Spinal cord (tissue), 10 donors: ENCODE results near the gene EDEM2. TPM values are rescaled to one million over a fixed set of nuclear protein-coding genes. Genes with fewer than 3 reads are reported as not detected.
A peak's percentile ranks its signal among the peaks of the same experiment; 100 is the strongest.
"Not testable (repeated sequence)": the region's sequence is repeated elsewhere in the genome, so short reads cannot be mapped to it uniquely, and the experiment has no call there.

Experiments used
- DNase-seq, 6 donors: peaks; one replicate each; pipeline versions ENCODE4 v3.0.0 to v3.0.0-alpha.2; 2013 to 2015; ENCODE audit warnings: low spot score in 6 of 6, low read depth in 4 of 6
- H3K27ac ChIP-seq: one replicate; pipeline ENCODE4 v1.5.1; 2013; ENCODE audit warnings: low read depth, low read length, control low read depth
- H3K27me3 ChIP-seq: one replicate; pipeline ENCODE4 v1.6.1; 2013; ENCODE audit warnings: low read length; ENCODE audit not compliant: control insufficient read depth, insufficient read depth
- H3K36me3 ChIP-seq: one replicate; pipeline ENCODE4 v1.6.1; 2013; ENCODE audit warnings: low read length; ENCODE audit not compliant: control insufficient read depth, insufficient read depth
- H3K4me1 ChIP-seq: one replicate; pipeline ENCODE4 v1.6.1; 2013; ENCODE audit warnings: low read length; ENCODE audit not compliant: control insufficient read depth, insufficient read depth
- H3K4me3 ChIP-seq: one replicate; pipeline ENCODE4 v1.5.1; 2013; ENCODE audit warnings: low read depth, low read length, control low read depth
- H3K9me3 ChIP-seq: one replicate; pipeline ENCODE4 v1.6.1; 2013; ENCODE audit warnings: low read length; ENCODE audit not compliant: control insufficient read depth, insufficient read depth
- WGBS: methylation state at CpG from one replicate; pipeline ENCODE4 v1.1.5; 2013; ENCODE audit warnings: missing lambda C conversion rate; ENCODE audit not compliant: insufficient coverage; 5-methylcytosine and 5-hydroxymethylcytosine counted together
- polyA plus RNA-seq, 2 donors: library from polyadenylated mRNA; unstranded; fragments of 120-200 nt; gene quantifications; one replicate each; pipeline ENCODE4 v1.2.1, GENCODE V29; 2013; ENCODE audit not compliant: insufficient read length in 2 of 2
- total RNA-seq, 2 donors: library from RNA; depleted of rRNA in 1 of 2; stranded (reverse); fragments of 120-200 nt in 1 of 2; fragments of >200 nt in 1 of 2; gene quantifications; one replicate each; pipeline versions ENCODE4 v1.2.3 to v1.2.4, GENCODE V29; 2013 to 2014
- donor health status: healthy.

The EDEM2 gene
- total and polyA plus RNA-seq, 4 donors: 11.6 to 17.4 (median 15.3) TPM

DNA sequence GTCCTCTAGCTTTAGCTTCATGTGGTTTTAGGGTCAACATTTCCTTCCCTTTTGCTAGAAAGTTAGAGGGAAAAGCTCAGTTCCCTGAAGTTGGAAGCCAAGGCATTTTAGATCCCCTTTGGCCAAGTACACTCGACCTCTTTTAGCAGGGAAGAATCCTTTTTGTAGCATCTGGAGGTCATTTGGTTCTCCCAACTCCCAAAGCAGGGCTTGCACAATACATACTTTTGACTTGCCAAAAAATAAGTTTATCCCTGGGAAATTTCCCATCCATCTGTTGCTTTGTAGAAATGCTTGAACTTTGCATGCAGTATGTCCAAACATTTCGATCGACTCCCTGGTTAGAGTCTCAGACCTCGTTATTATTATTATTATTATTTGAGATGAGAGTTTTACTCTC is 4.6 kb upstream of the EDEM2 start:
- DNase-seq: no peak

GRCh38 chr20:35150846-35151579 is 3.9 kb upstream of the EDEM2 start:
- Histone ChIP-seq H3K27ac (no peak overlapping the region), H3K4me3 (no peak overlapping the region), H3K4me1 (peaks cover 8% of the 10 kb centered on the region), H3K27me3 (no peaks in the 10 kb centered on the region), H3K9me3 (no peaks in the 10 kb centered on the region), H3K36me3 (no peaks in the 10 kb centered on the region)
- no peak for DNase-seq
- WGBS: no CpG with 5 or more reads among the region's 6 CpGs

More for the DNA sequence above, 4.6 kb upstream of the EDEM2 start:
- H3K4me3 ChIP-seq: no peak overlapping the region
- H3K27me3 ChIP-seq: no peaks in the 10 kb centered on the region
- WGBS: 50% methylated on average over 1 of the region's 4 CpGs
- H3K4me1 ChIP-seq: peaks cover 2% of the 10 kb centered on the region
- no peaks in the 10 kb centered on the region for H3K36me3 ChIP-seq
- H3K27ac ChIP-seq: no peak overlapping the region
- no peaks in the 10 kb centered on the region for H3K9me3 ChIP-seq

GRCh38 chr20:35147575-35148071 is 487 bp upstream of the EDEM2 start:
- WGBS: 0% methylated on average over 5 of the region's 19 CpGs
- H3K27ac ChIP-seq: peak overlapping the region; percentile 47
- not testable (repeated sequence) for DNase-seq, H3K4me1 ChIP-seq, H3K36me3 ChIP-seq, H3K27me3 ChIP-seq, H3K9me3 ChIP-seq
- H3K4me3 ChIP-seq: peak overlapping the region; percentile 68

- DNase-seq: peak in 2 of 6 donors; percentile 11 to 14
- H3K9me3 ChIP-seq: no peaks in the 10 kb centered on the region
- H3K36me3 ChIP-seq: peaks cover 6% of the 10 kb centered on the region
- no peaks in the 10 kb centered on the region for H3K27me3 ChIP-seq
- peak overlapping the region; percentile 68 for H3K4me3 ChIP-seq
- WGBS: 0% methylated on average over 17 of the region's 23 CpGs
- peaks cover 8% of the 10 kb centered on the region for H3K4me1 ChIP-seq
- H3K27ac ChIP-seq: no peak overlapping the region
Observed at GRCh38 chr20:35146299-35146919, 727 bp downstream of the EDEM2 start.

GRCh38 chr20:35145141-35145564 is 2.0 kb downstream of the EDEM2 start:
- whole genome bisulfite sequencing: 75% methylated on average over 1 of the region's 2 CpGs

DNA sequence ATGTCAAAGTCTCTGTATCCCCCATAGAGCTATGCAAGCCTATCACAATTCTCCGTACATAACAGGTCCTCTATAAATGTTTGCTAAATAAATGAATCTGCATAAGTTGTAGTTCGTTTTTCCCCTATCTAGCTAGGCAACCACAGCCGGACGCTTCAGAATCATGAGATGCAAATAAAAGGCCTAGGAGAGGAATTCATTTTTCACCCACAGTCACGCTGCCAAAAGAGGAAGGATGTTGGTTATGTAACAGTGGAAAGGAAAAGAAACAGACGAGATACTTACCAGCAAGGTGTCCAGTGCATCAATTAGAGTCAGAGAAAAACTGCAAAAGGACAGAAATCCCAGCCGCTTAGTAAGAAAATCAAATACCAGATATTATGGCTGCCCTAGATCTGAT is 2.4 kb downstream of the EDEM2 start:
- 60% methylated on average over 1 of the region's 7 CpGs for WGBS
- Histone ChIP-seq H3K27me3 (no peaks in the 10 kb centered on the region), H3K4me3 (no peak overlapping the region), H3K4me1 (peaks cover 8% of the 10 kb centered on the region), H3K27ac (no peak overlapping the region), H3K9me3 (no peaks in the 10 kb centered on the region), H3K36me3 (peaks cover 11% of the 10 kb centered on the region)
- DNase-seq: no peak

More at GRCh38 chr20:35145141-35145564, 2.0 kb downstream of the EDEM2 start:
- Histone ChIP-seq H3K4me3 (no peak overlapping the region), H3K27me3 (no peaks in the 10 kb centered on the region), H3K27ac (no peak overlapping the region), H3K4me1 (peaks cover 8% of the 10 kb centered on the region), H3K36me3 (peaks cover 11% of the 10 kb centered on the region), H3K9me3 (no peaks in the 10 kb centered on the region)
- DNase-seq: peak in 4 of 6 donors; percentile 30 to 81 (median 66)

- Histone ChIP-seq H3K9me3 (no peaks in the 10 kb centered on the region), H3K27ac (no peak overlapping the region), H3K27me3 (no peaks in the 10 kb centered on the region), H3K36me3 (peaks cover 47% of the 10 kb centered on the region), H3K4me1 (no peaks in the 10 kb centered on the region), H3K4me3 (no peak overlapping the region)
- WGBS: 84% methylated on average over 6 of the region's 11 CpGs
- no peak for DNase-seq
Observed at GRCh38 chr20:35135867-35136586, 11.1 kb downstream of the EDEM2 start.

DNA sequence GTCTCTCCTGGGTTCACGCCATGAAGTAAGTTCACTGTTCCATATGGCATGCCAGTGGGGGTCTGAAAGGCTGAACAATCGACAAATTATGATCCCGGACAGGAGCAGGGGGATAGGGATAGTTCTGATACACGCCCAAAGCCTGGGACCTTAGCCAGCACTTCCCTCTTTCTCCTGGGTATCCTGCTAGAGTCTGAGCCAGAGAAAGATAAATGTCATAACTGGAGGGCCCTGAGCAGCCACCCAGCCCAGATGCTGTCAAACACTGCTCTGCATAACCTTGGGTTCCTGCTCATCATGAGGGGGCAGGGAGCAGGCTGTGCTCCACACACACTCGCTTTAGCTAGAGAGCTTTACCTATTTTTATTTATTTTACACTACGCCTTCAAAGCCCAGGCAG is 12.3 kb downstream of the EDEM2 start:
- WGBS: 83% methylated on average over 4 of the region's 6 CpGs

DNA sequence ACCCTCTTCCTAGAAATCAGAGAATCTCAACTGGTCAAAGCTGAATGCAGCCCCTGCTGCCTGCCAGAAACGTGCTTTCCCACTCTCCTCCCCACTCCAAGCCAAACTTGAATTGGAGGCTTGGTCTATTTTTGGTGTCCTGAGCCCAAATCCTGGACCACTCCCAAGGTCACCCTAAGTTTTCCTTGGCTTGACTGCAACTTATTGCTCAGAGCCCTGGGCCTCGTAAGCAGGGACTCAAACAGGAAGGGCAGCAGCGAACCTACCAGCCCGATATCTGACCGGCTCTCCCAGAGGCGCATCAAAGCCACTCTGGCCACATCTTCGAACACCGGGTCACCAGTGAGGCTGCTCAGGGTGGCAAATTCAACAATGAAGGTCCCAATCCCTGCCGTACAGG is 12.7 kb downstream of the EDEM2 start:
- Histone ChIP-seq H3K9me3 (no peaks in the 10 kb centered on the region), H3K4me3 (no peak overlapping the region), H3K27me3 (no peaks in the 10 kb centered on the region), H3K4me1 (no peaks in the 10 kb centered on the region), H3K36me3 (peaks cover 47% of the 10 kb centered on the region), H3K27ac (no peak overlapping the region)
- 89% methylated on average over 9 of the region's 9 CpGs for WGBS
- no peak for DNase-seq

More for the DNA sequence above, 12.3 kb downstream of the EDEM2 start:
- peaks cover 47% of the 10 kb centered on the region for H3K36me3 ChIP-seq
- H3K4me1 ChIP-seq: no peaks in the 10 kb centered on the region
- H3K9me3 ChIP-seq: no peaks in the 10 kb centered on the region
- no peak overlapping the region for H3K4me3 ChIP-seq
- no peak overlapping the region for H3K27ac ChIP-seq
- DNase-seq: no peak
- H3K27me3 ChIP-seq: no peaks in the 10 kb centered on the region
